ENCODE measurements around the gene SNCA.

Gene SNCA

DNA sequence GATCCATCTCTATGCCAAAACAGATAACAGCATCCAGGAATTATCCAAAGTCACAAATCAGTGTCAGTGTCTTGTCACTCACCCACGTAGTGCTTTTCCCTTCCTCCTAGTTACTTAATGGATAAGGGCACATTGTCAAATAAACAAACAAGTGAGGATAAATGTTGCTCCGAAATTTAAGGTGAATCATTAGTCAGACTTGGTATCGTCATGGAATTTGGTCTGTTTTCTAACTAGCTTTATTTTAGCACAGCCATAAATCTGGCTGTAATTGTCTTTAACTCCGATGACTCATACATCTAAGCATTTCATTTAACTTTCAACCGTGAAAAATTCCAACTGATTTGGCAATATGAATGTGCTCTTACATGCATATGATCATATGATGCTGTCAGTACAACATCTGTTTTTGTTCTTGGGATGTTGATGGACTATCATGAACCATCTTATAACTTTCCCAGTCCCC lies 83.3 kb downstream of the SNCA start:
- no peak for DNase-seq (ENCODE audit: low spot score)

- no peak for DNase-seq (ENCODE audit: low spot score)
These were observed 83.9 kb downstream of the SNCA start for GRCh38 chr4:89752932-89753598.

- DNase-seq (ENCODE audit: low spot score), result no peak
These were observed 85.5 kb downstream of the SNCA start for GRCh38 chr4:89751416-89751815.

DNA sequence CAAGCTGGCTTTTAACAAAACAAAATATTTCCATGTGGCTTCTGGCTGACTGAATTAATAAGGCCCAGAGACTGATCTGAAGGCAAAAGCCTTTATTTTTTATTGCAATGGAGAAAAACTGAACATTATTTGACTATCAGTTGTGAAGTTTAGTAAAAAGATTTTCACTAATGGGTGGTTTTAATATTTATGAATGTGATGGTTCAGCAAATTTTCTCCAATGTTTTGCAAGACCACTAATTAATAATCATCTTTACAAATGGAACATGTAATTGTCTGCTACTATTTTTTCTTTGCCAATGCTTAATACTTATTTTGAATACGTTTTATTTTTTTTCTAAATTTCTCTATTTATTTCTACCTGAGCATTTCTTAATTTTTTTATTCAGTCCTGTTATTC lies 90.6 kb downstream of the SNCA start:
- no peak for DNase-seq (ENCODE audit: low spot score)

GRCh38 chr4:89745708-89746107 lies 91.3 kb downstream of the SNCA start:
- no peak for DNase-seq (ENCODE audit: low spot score)

- no peak for DNase-seq (ENCODE audit: low spot score)
These were observed 92.0 kb downstream of the SNCA start for GRCh38 chr4:89744914-89745313.

GRCh38 chr4:89741768-89742167 lies 95.2 kb downstream of the SNCA start:
- DNase-seq (ENCODE audit: low spot score), result no peak

DNA sequence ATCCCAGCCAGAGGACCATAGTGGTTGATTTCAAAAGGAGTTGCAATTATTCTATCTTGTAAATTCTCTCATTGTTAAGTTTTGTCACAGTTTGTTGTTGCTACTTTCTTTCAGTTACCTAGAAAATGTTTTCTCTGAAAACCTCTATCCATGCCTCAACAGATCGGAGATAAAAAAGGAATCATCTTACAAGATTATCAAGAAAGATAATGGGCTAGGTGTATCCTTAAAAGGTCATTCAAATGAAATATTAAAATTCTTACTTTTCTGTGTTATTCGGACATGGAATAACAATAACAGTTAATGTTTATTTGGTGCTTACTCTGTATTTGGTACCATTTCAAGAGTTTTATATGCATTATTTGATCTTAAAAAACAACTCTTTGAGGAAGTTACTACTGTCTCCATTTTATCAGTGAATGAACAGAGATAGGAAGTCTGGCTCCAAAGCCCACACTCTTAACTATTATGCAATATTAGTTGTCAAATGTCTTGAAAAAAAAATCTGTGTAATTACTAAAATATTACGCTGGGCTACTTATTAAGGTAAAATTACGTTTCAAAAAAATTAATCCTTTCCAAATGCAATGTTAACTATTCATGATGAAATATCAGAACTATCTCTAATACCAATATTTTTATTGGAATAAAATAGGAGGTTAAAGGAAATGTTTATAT lies 97.5 kb downstream of the SNCA start:
- DNase-seq (ENCODE audit: low spot score), result no peak

- no peak for DNase-seq (ENCODE audit: low spot score)
These were observed 99.1 kb downstream of the SNCA start for GRCh38 chr4:89737888-89738287.

DNA sequence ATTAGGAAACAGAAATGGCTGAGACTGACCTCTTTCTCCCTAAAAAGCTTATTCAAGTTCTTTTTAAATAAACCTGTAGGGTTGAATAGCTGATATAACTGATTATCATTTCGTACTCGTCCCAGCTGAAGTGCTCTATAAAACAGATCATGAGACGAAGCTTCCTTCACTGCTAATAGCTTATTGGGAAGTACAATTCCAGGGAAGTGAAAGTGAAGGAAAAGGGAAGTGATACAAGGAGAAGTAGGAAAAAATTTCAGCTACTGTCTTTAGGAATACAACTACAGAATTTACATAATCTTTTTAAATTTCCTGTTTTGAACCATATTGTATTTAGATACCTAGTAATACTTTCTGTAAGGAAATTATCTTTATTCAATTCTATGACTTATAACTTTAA lies 103.0 kb downstream of the SNCA start:
- DNase-seq (ENCODE audit: low spot score), result no peak

- no peak for DNase-seq (ENCODE audit: low spot score)
These were observed 109.7 kb downstream of the SNCA start for GRCh38 chr4:89727238-89727637.

- DNase-seq (ENCODE audit: low spot score), result no peak
These were observed 111.7 kb downstream of the SNCA start for GRCh38 chr4:89725268-89725667.

- no peak for DNase-seq (ENCODE audit: low spot score)
These were observed 112.2 kb downstream of the SNCA start for GRCh38 chr4:89724716-89725115.

DNA sequence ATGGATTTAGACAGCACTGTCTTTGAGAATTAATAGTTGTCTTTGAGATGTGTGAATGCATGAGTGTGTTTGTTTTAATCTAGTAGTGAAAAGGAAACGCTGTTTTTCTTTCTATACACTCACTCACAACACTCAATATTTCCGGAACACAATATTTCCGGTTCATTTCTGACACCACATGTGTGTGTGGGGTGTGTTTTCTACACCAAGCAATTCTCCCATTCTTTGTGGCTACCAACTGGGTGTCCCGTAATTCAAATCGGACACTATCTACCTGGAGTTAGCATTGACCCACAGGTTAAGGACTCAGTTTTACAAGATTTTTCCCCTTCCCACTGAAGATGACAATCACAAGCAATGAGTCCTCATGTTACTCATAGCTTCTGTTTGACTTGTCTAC lies 113.9 kb downstream of the SNCA start:
- DNase-seq (ENCODE audit: low spot score), result no peak

DNA sequence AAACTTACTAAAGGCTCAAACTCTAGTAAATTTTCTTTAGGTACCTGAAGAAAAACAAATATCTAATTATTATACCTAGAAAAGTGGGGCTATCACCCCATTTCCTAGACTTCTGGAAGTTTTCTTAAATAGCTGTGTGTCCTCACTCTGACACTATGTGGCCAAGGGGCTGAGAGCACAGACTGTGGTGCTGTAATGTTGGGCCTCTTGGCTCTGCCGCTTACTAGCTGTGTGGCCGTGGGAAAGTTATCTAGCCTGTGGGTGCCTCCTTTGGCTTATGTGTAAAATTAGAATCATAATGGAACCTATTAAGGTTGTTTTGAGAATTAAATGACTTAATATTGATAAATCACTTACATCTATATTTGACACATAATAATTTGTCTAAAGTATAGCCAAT lies 114.4 kb downstream of the SNCA start:
- no peak for DNase-seq (ENCODE audit: low spot score)

DNA sequence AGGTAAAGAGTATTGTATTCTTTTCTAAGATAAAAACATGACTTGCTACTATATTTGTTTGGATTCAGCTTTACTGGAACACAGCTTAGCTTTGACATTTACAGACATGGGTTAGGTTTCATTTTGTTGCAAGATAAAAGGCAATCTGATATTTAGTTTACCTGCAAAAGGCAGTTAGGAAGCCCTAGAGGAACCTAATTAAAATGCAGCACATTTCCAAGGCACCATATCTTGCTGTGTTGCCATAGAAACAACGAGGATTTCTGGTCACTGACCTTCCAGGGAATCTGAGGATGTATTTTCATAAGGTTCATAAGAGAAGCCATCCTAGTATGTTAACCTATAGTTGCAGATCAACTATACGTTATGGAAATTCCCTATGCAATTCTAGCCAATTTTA lies 116.0 kb downstream of the SNCA start:
- DNase-seq (ENCODE audit: low spot score), result no peak

DNA sequence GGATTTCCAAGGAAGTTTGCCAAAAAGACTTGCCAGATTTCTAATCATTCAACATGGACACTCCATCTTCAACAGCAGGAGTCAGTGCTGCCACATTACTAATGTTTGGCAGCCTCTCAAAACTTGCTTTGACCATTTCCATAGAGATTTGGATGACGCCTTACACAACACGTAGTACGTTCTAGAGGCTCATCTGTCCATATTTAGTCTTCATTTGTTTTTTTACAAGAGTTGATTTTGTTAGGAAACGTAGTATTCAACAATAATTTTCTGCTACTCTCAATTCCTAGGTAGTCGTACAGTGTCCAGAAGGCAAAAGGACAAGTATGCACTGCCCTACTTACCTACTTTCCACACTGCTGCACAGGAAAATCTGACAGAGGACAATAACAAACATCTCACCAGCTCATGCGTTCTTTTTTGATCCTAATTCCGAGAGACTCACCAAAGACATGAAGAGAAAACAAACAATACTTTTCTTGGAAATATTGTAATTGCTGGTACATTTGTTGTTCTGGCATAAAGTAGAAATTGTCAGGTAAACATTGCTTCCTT lies 117.3 kb downstream of the SNCA start:
- no peak for DNase-seq (ENCODE audit: low spot score)

GRCh38 chr4:89716893-89717292 lies 120.1 kb downstream of the SNCA start:
- DNase-seq (ENCODE audit: low spot score), result no peak

- DNase-seq (ENCODE audit: low spot score), result no peak
These were observed 121.3 kb downstream of the SNCA start for GRCh38 chr4:89715631-89716030.

- no peak for DNase-seq (ENCODE audit: low spot score)
These were observed 124.1 kb downstream of the SNCA start for GRCh38 chr4:89712827-89713226.

- no peak for DNase-seq (ENCODE audit: low spot score)
These were observed 124.8 kb downstream of the SNCA start for GRCh38 chr4:89712141-89712540.

DNA sequence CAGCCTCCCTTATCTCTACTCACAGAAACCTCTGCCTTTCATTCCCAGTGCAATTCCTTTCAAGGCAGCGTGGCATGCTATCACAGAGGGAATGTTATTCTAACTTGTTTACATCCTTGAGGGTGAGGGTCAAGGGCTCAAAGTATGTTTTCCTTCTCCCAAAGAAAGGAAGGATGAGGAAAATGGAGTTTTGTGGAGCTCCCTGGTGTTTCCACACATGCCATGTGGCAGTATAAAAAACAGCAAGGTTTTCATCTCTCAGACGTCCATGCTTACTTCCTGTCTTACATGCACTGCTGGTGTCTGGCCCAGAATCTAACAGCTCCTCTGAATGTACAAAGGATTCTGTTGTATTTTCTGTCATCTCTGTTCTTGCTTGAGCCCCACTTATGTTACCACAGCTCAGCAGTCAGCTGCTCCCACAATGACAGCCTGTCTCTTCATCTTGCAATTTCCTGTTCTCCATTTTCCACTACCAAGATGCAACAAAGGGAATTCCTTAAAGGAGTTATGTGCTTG lies 128.0 kb downstream of the SNCA start:
- DNase-seq (ENCODE audit: low spot score), result no peak

DNA sequence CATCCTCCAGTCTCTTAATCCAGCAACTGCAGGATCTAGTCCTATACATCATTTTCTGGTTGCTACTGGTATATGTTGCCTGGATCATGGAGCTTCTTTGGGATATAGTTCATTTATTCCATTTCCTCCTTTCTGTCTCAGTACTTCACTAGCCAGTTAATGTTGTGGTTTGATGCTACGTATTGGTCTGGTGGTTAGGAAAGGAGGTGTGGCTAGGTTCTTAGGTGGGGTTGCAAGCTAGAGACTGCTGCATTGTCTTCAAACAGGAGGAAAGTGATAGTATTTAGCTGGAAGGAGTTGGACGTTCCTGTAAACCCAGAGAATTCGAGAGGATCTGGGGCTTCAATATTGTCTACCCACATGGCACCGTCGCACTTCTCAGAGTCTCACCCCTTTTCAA lies 129.5 kb downstream of the SNCA start:
- DNase-seq (ENCODE audit: low spot score), result no peak
